ENCODE results near the gene SF3B2.
A peak's percentile ranks its signal among the peaks of the same experiment; 100 is the strongest.

SF3B2 gene

GRCh38 chr11:66052664-66052982, 459 bp downstream of the SF3B2 start:
- Histone ChIP-seq H3K79me2 (peaks cover 10% of the 10 kb centered on the region), H3K4me2 (ENCODE audit: low read length) (peak overlapping the region; percentile 64), H3K4me1 (peaks cover 14% of the 10 kb centered on the region), H3K4me3 (ENCODE audit: low read depth, low read length) (peak overlapping the region; percentile 92), H3K9ac (peak overlapping the region; percentile 37), H3K27me3 (ENCODE audit: control insufficient read depth, insufficient read depth, low read length) (no peaks in the 10 kb centered on the region), H3K27ac (peak overlapping the region; percentile 72), H3K36me3 (ENCODE audit: control insufficient read depth, insufficient read depth, low read length) (no peaks in the 10 kb centered on the region), H3K9me3 (ENCODE audit: control insufficient read depth, low read length) (no peaks in the 10 kb centered on the region), H2AFZ (peak overlapping the region; percentile 89)
- TF ChIP-seq, protein P1, sequence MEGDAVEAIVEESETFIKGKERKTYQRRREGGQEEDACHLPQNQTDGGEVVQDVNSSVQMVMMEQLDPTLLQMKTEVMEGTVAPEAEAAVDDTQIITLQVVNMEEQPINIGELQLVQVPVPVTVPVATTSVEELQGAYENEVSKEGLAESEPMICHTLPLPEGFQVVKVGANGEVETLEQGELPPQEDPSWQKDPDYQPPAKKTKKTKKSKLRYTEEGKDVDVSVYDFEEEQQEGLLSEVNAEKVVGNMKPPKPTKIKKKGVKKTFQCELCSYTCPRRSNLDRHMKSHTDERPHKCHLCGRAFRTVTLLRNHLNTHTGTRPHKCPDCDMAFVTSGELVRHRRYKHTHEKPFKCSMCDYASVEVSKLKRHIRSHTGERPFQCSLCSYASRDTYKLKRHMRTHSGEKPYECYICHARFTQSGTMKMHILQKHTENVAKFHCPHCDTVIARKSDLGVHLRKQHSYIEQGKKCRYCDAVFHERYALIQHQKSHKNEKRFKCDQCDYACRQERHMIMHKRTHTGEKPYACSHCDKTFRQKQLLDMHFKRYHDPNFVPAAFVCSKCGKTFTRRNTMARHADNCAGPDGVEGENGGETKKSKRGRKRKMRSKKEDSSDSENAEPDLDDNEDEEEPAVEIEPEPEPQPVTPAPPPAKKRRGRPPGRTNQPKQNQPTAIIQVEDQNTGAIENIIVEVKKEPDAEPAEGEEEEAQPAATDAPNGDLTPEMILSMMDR (IDR thresholded peaks at IDR 0.05), result no peak

DNA sequence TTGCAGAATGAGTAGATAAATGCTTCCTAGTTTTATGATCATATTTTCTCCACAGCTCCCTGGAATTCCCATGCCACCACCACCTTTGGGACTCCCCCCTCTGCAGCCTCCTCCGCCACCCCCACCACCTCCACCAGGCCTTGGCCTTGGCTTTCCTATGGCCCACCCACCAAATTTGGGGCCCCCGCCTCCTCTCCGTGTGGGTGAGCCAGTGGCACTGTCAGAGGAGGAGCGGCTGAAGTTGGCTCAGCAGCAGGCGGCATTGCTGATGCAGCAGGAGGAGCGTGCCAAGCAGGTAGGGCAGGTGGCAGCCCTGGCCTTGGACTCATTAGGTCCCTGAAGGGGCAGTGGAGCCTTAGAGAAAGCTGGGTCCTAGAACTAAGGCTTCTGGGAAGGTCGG, 2.9 kb downstream of the SF3B2 start:
- TF ChIP-seq, protein P1 (IDR thresholded peaks at IDR 0.05), result no peak
- no peaks in the 10 kb centered on the region for H3K27me3 ChIP-seq (ENCODE audit: control insufficient read depth, insufficient read depth, low read length)
- H3K9me3 ChIP-seq (ENCODE audit: control insufficient read depth, low read length), result no peaks in the 10 kb centered on the region
- H3K4me1 ChIP-seq, result peaks cover 11% of the 10 kb centered on the region
- no peaks in the 10 kb centered on the region for H3K36me3 ChIP-seq (ENCODE audit: control insufficient read depth, insufficient read depth, low read length)
- H2AFZ ChIP-seq, result no peak overlapping the region
- no peak overlapping the region for H3K4me3 ChIP-seq (ENCODE audit: low read depth, low read length)
- no peak overlapping the region for H3K9ac ChIP-seq
- H3K27ac ChIP-seq, result no peak overlapping the region
- peaks cover 10% of the 10 kb centered on the region for H3K79me2 ChIP-seq
- no peak overlapping the region for H3K4me2 ChIP-seq (ENCODE audit: low read length)

- Histone ChIP-seq H3K4me1 (peaks cover 3% of the 10 kb centered on the region), H3K27ac (no peak overlapping the region), H3K36me3 (ENCODE audit: control insufficient read depth, insufficient read depth, low read length) (no peaks in the 10 kb centered on the region), H2AFZ (no peak overlapping the region), H3K9me3 (ENCODE audit: control insufficient read depth, low read length) (no peaks in the 10 kb centered on the region), H3K79me2 (peaks cover 10% of the 10 kb centered on the region), H3K4me2 (ENCODE audit: low read length) (no peak overlapping the region), H3K27me3 (ENCODE audit: control insufficient read depth, insufficient read depth, low read length) (no peaks in the 10 kb centered on the region), H3K9ac (no peak overlapping the region), H3K4me3 (ENCODE audit: low read depth, low read length) (no peak overlapping the region)
- TF ChIP-seq, protein P1 (IDR thresholded peaks at IDR 0.05), result no peak
Observed at GRCh38 chr11:66056501-66056900, 4.3 kb downstream of the SF3B2 start.

DNA sequence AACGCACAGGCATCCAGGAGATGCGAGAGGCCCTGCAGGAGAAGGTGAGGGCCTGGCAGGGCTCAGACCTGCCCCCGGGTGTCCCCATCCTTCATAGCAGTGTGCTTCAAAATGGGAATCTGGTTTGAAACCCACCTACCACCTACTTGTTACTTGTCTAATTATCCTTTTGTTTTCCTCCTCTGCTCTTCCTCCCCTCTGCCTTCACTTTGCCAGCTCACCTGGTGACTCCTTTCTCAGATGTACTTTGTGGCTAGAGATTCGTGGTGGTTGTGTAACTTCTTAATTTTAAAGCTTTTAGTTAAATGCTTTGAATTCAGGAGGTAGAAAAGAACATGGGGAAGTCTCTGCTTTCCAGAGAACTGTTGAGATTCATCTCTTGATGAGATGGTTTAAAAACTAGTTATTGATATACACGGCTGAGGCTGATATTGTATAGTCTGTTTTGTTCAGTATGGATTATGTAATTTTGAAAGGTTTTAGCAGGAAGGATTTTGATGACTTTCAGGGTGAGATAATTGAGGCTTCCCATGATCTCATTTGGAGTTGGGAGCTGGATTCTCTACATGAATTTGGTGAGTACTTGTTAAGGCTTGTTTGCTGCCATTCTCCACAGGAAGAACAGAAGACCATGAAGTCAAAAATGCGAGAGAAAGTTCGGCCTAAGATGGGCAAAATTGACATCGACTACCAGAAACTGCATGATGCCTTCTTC, 8.0 kb downstream of the SF3B2 start:
- Histone ChIP-seq H3K27me3 (ENCODE audit: control insufficient read depth, insufficient read depth, low read length) (no peaks in the 10 kb centered on the region), H3K9ac (no peak overlapping the region), H3K36me3 (ENCODE audit: control insufficient read depth, insufficient read depth, low read length) (no peaks in the 10 kb centered on the region), H3K4me1 (no peaks in the 10 kb centered on the region), H3K27ac (no peak overlapping the region), H2AFZ (no peak overlapping the region), H3K4me3 (ENCODE audit: low read depth, low read length) (no peak overlapping the region), H3K79me2 (no peaks in the 10 kb centered on the region), H3K9me3 (ENCODE audit: control insufficient read depth, low read length) (no peaks in the 10 kb centered on the region), H3K4me2 (ENCODE audit: low read length) (no peak overlapping the region)
- TF ChIP-seq, protein P1 (IDR thresholded peaks at IDR 0.05), result no peak

GRCh38 chr11:66061268-66061667, 9.1 kb downstream of the SF3B2 start:
- Histone ChIP-seq H3K4me2 (ENCODE audit: low read length) (no peak overlapping the region), H3K4me1 (no peaks in the 10 kb centered on the region), H3K9me3 (ENCODE audit: control insufficient read depth, low read length) (no peaks in the 10 kb centered on the region), H2AFZ (no peak overlapping the region), H3K4me3 (ENCODE audit: low read depth, low read length) (no peak overlapping the region), H3K27me3 (ENCODE audit: control insufficient read depth, insufficient read depth, low read length) (no peaks in the 10 kb centered on the region), H3K36me3 (ENCODE audit: control insufficient read depth, insufficient read depth, low read length) (no peaks in the 10 kb centered on the region), H3K9ac (no peak overlapping the region), H3K27ac (no peak overlapping the region), H3K79me2 (no peaks in the 10 kb centered on the region)
- TF ChIP-seq, protein P1 (IDR thresholded peaks at IDR 0.05), result no peak
